HepG2 (cell line): ENCODE measurements around the gene ATP13A5. TPM values are rescaled to one million over a fixed set of nuclear protein-coding genes. Genes with fewer than 3 reads are reported as not detected.

ENCODE experiments used
- ATAC-seq: fragments of 200-7000 bp; cut with Tn5 transposase; 3 replicates; pipeline ENCODE4 v1.9.1; 2020; ENCODE audit warnings: mild to moderate bottlenecking, moderate library complexity
- BruUV-seq: library from RNA; stranded (reverse); fragments of 400-500 nt; replicated peaks from 2 replicates; lab custom pipeline; 2021; lab: Mats Ljungman, UMichigan
- CTCF ChIA-PET: fragments of 300-600 bp; formaldehyde crosslinking; extraction: SDS; loops from one replicate; lab custom pipeline; 2021; ENCODE audit warnings: low total read pairs, inconsistent platforms, low intra/inter-chr PET ratio; lab: Yijun Ruan, JAX
- POLR2A ChIA-PET: fragments of 350-600 bp; sonication (Branson Sonifier 250); formaldehyde crosslinking; loops from one replicate; lab custom pipeline; 2020; ENCODE audit warnings: antibody characterized with exemption, inconsistent platforms; lab: Yijun Ruan, JAX
- DNase-seq: peaks from one replicate; pipeline ENCODE4 v3.0.0-alpha.2; 2015; ENCODE audit warnings: low spot score
- FAIRE-seq: peaks from 3 replicates; lab custom pipeline; 2011; peaks lifted over from hg19 to GRCh38; lab: Jason Lieb, UNC
- H2AFZ ChIP-seq: one replicate; pipeline ENCODE4 v1.6.1; 2011; ENCODE audit warnings: low read length, inconsistent platforms
- H3K27ac ChIP-seq: fragments of 300-600 bp; 3 replicates; pipeline ENCODE4 v1.8.0; 2011; ENCODE audit warnings: mixed run types, mild to moderate bottlenecking, mixed read lengths, low read length, inconsistent platforms; ENCODE audit not compliant: insufficient read depth; ENCODE audit errors: extremely low read length
- H3K27me3 ChIP-seq, 2 experiments: fragments of 200-600 bp in 1 of 2; 2 replicates in 1 of 2; 3 replicates in 1 of 2; pipeline versions ENCODE4 v1.6.0 to v1.8.0; 2011; ENCODE audit warnings: low read length in 2 of 2, mild to moderate bottlenecking in 2 of 2, moderate library complexity in 2 of 2, inconsistent platforms in 1 of 2; ENCODE audit not compliant: insufficient read depth in 2 of 2, control insufficient read depth in 1 of 2
- H3K36me3 ChIP-seq, 2 experiments: fragments of 200-600 bp in 1 of 2; replicated peaks in 1 of 2; 2 replicates in 1 of 2; 3 replicates in 1 of 2; pipeline versions ENCODE4 v1.5.1 to v1.8.0; 2011; ENCODE audit warnings: low read length in 2 of 2, inconsistent platforms in 1 of 2; ENCODE audit not compliant: insufficient read depth in 2 of 2, control insufficient read depth in 1 of 2
- H3K4me1 ChIP-seq: 2 replicates; pipeline ENCODE4 v1.5.1; 2012; ENCODE audit warnings: low read length, inconsistent platforms; ENCODE audit not compliant: insufficient read depth
- H3K4me2 ChIP-seq: 2 replicates; pipeline ENCODE4 v1.6.0; 2011; ENCODE audit warnings: low read depth, low read length, inconsistent platforms
- H3K4me3 ChIP-seq, 3 experiments: fragments of 200-600 bp in 1 of 3; sonication (generic), shearing (Covaris generic) in 1 of 3; replicated peaks in 1 of 3; 2 replicates each; pipeline ENCODE4 v1.5.1; 2011 to 2016; ENCODE audit warnings: low read length in 3 of 3, inconsistent platforms in 2 of 3, low read depth in 2 of 3, mild to moderate bottlenecking in 2 of 3, control low read depth in 1 of 3, mixed read lengths in 1 of 3; ENCODE audit not compliant: insufficient read depth in 1 of 3
- H3K79me2 ChIP-seq: one replicate; pipeline ENCODE4 v1.6.1; 2011; ENCODE audit warnings: low read length, inconsistent platforms; ENCODE audit not compliant: insufficient read depth
- H3K9ac ChIP-seq: 2 replicates; pipeline ENCODE4 v1.6.0; 2011; ENCODE audit warnings: mild to moderate bottlenecking, low read depth, low read length, inconsistent platforms; ENCODE audit not compliant: insufficient read depth
- H3K9me3 ChIP-seq: 2 replicates; pipeline ENCODE4 v1.5.1; 2012; ENCODE audit warnings: mild to moderate bottlenecking, low read length
- H4K20me1 ChIP-seq: 2 replicates; pipeline ENCODE4 v1.6.0; 2011; ENCODE audit warnings: inconsistent platforms, mild to moderate bottlenecking, low read length, moderate library complexity; ENCODE audit not compliant: insufficient read depth
- ATF7-NPFF ChIP-seq: sonication (generic); formaldehyde crosslinking; IDR thresholded peaks from 2 replicates; pipeline ENCODE4 v1.8.1; 2023; ENCODE audit warnings: mild to moderate bottlenecking, low read depth, missing genetic modification reagents, moderate library complexity
- KDM2A ChIP-seq: sonication (generic); formaldehyde crosslinking; IDR thresholded peaks from 2 replicates; pipeline ENCODE4 v1.4.0; 2020; ENCODE audit warnings: low read depth, missing genetic modification reagents, borderline replicate concordance
- MATR3 ChIP-seq: sonication (generic); formaldehyde crosslinking; IDR thresholded peaks from 2 replicates; pipeline ENCODE4 v1.4.0; 2020; ENCODE audit warnings: missing genetic modification reagents
- MTA1 ChIP-seq: sonication (generic); formaldehyde crosslinking; IDR thresholded peaks from 2 replicates; pipeline ENCODE4 v1.4.0; 2020; ENCODE audit warnings: missing genetic modification reagents, mild to moderate bottlenecking, borderline replicate concordance
- NFE2L2 ChIP-seq: fragments of 150-350 bp; IDR thresholded peaks from 2 replicates; pipeline ENCODE4 v1.6.1; 2014; ENCODE audit warnings: low read length
- POLR2A ChIP-seq, 2 experiments: IDR thresholded peaks; 2 replicates each; pipeline ENCODE4 v1.6.1; 2011; ENCODE audit warnings: low read depth in 2 of 2, low read length in 2 of 2, mild to moderate bottlenecking in 1 of 2, moderate library complexity in 1 of 2; ENCODE audit not compliant: insufficient read depth in 1 of 2
- RCOR2 ChIP-seq: IDR thresholded peaks from 2 replicates; pipeline ENCODE4 v1.6.1; 2016; ENCODE audit warnings: missing biosample characterization, missing genetic modification reagents
- ZBTB1 ChIP-seq: sonication (generic); formaldehyde crosslinking; IDR thresholded peaks from 2 replicates; pipeline ENCODE4 v1.4.0; 2020; ENCODE audit warnings: missing genetic modification reagents, borderline replicate concordance
- ZNF160 ChIP-seq: sonication (generic); formaldehyde crosslinking; IDR thresholded peaks from 2 replicates; pipeline ENCODE4 v1.8.0; 2022; ENCODE audit warnings: mild to moderate bottlenecking, inconsistent platforms, missing genetic modification reagents
- ZNF230 ChIP-seq: sonication (generic); formaldehyde crosslinking; IDR thresholded peaks from 2 replicates; pipeline ENCODE4 v1.4.0; 2020; ENCODE audit warnings: mild to moderate bottlenecking, missing genetic modification reagents
- ZNF281 ChIP-seq: sonication (generic); formaldehyde crosslinking; IDR thresholded peaks from 2 replicates; pipeline ENCODE4 v1.4.0; 2020; ENCODE audit warnings: missing genetic modification reagents, borderline replicate concordance
- ZNF292 ChIP-seq: sonication (generic); formaldehyde crosslinking; IDR thresholded peaks from 2 replicates; pipeline ENCODE4 v1.8.1; 2022; ENCODE audit warnings: mild to moderate bottlenecking, low read depth, missing genetic modification reagents, borderline replicate concordance
- ZNF33A ChIP-seq: sonication (generic); formaldehyde crosslinking; IDR thresholded peaks from 2 replicates; pipeline ENCODE4 v1.5.1; 2020; ENCODE audit warnings: missing genetic modification reagents, mild to moderate bottlenecking, moderate library complexity, borderline replicate concordance
- ZNF644 ChIP-seq: IDR thresholded peaks from 2 replicates; pipeline ENCODE4 v1.6.1; 2016; ENCODE audit warnings: low read depth
- ZNF660 ChIP-seq: sonication (generic); formaldehyde crosslinking; IDR thresholded peaks from 2 replicates; pipeline ENCODE4 v1.5.1; 2020; ENCODE audit warnings: mild to moderate bottlenecking, low read depth, missing genetic modification reagents, borderline replicate concordance
- ZNF674 ChIP-seq: sonication (generic); formaldehyde crosslinking; IDR thresholded peaks from 2 replicates; pipeline ENCODE4 v1.5.0; 2020; ENCODE audit warnings: low read depth, mild to moderate bottlenecking, missing genetic modification reagents
- WGBS: methylation state at CpG from one replicate; pipeline ENCODE4 v1.1.6; 2017; ENCODE audit warnings: low lambda C conversion rate; 5-methylcytosine and 5-hydroxymethylcytosine counted together
- in situ Hi-C: cut with HindIII; loops from 2 replicates; pipeline ENCODE4 v1.10.0; 2017; ENCODE audit warnings: low pct_unique_long_range_greater_than_20kb; ENCODE audit not compliant: extremely low pct_ligation_motif_present
- intact Hi-C: fragments of 100-400 bp; cut with micrococcal nuclease; formaldehyde crosslinking; loops from one replicate; pipeline ENCODE4 v1.10.0; 2022; ENCODE audit not compliant: unreplicated experiment
- polyA plus RNA-seq, 8 experiments: library from polyadenylated mRNA; depleted of rRNA in 3 of 8; stranded (reverse) in 7 of 8; unstranded in 1 of 8; fragments of >200 nt; fragmentation: Illumina TruSeq in 4 of 8; extraction: Trizol in 4 of 8; gene quantifications; 2 replicates each; pipeline versions ENCODE4 v1.2.1 to v1.2.3, GENCODE V29; 2011 to 2016; ENCODE audit warnings: low read depth in 4 of 8, missing spikeins in 1 of 8, mixed read lengths in 1 of 8; ENCODE audit not compliant: insufficient read depth in 1 of 8
- total RNA-seq, 5 experiments: library from RNA; depleted of rRNA; stranded (reverse); fragments of >200 nt; fragmentation: Illumina TruSeq; extraction: Trizol; gene quantifications; 2 replicates each; pipeline ENCODE4 v1.2.3, GENCODE V29; 2016; ENCODE audit warnings: low read depth in 1 of 5
- TF ChIP-seq, protein P1 (sequence below): IDR thresholded peaks from 2 replicates; pipeline ENCODE4 v1.6.1; 2016; ENCODE audit warnings: control low read depth
- TF ChIP-seq, protein P2 (sequence below): sonication (generic); formaldehyde crosslinking; IDR thresholded peaks from 2 replicates; pipeline ENCODE4 v1.5.1; 2020; ENCODE audit warnings: missing genetic modification reagents, mild to moderate bottlenecking, borderline replicate concordance

ATP13A5 gene
- total and polyA plus RNA-seq, 2 of the 13 experiments (the other 11 are each of a cell fraction or from before 2014, with no cell fraction given): not detected

DNA sequence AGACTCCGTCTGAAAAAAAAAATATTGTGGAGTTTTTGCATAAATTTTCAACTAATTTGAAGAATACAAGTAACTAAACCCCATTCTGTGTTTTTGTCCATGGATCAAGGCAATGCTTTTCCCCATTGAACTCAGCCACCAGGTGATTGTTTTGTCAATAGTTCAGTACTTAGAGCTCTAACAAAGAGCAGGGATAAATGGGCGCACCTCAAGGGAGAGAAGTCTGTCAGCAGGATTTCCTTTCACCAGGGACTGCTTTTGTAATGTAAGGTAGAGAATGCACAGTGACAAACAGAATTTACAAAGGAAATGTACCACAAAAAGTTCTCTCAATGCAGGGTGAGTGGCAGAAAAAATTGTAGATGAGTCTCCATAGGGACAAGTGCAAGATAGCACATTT, 10.8 kb upstream of the ATP13A5 start:
- Histone ChIP-seq H3K9ac (no peak overlapping the region), H3K79me2 (no peaks in the 10 kb centered on the region), H3K4me1 (no peaks in the 10 kb centered on the region), H4K20me1 (no peaks in the 10 kb centered on the region), H3K27me3 (no peaks in the 10 kb centered on the region; a peak in 1 of 5 replicates), H3K4me2 (no peak overlapping the region), H3K4me3 (no peak overlapping the region), H3K36me3 (no peaks in the 10 kb centered on the region), H2AFZ (no peak overlapping the region), H3K27ac (no peak overlapping the region), H3K9me3 (no peaks in the 10 kb centered on the region)
- TF ChIP-seq ZNF292 (CRISPR knock-in tag): no peak
- TF ChIP-seq KDM2A: no peak
- TF ChIP-seq ZNF230: no peak
- TF ChIP-seq ZNF160 (CRISPR knock-in tag): no peak
- TF ChIP-seq MTA1 (CRISPR knock-in tag): no peak
- TF ChIP-seq, protein P1, sequence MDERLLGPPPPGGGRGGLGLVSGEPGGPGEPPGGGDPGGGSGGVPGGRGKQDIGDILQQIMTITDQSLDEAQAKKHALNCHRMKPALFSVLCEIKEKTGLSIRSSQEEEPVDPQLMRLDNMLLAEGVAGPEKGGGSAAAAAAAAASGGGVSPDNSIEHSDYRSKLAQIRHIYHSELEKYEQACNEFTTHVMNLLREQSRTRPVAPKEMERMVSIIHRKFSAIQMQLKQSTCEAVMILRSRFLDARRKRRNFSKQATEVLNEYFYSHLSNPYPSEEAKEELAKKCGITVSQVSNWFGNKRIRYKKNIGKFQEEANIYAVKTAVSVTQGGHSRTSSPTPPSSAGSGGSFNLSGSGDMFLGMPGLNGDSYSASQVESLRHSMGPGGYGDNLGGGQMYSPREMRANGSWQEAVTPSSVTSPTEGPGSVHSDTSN: no peak
- no peak for TF ChIP-seq ZNF674 (CRISPR knock-in tag)
- TF ChIP-seq ZNF281 (CRISPR knock-in tag): no peak
- TF ChIP-seq ZNF660 (CRISPR knock-in tag): no peak
- TF ChIP-seq ZBTB1 (CRISPR knock-in tag): no peak
- TF ChIP-seq RCOR2: no peak
- no peak for TF ChIP-seq ZNF33A (CRISPR knock-in tag)
- no peak for TF ChIP-seq POLR2A (IDR thresholded peaks at IDR 0.05; ENCODE audit: insufficient read depth in 1 of 2, low read depth in 2 of 2, low read length in 2 of 2)
- TF ChIP-seq ZNF644 (CRISPR knock-in tag): no peak
- TF ChIP-seq, protein P2, sequence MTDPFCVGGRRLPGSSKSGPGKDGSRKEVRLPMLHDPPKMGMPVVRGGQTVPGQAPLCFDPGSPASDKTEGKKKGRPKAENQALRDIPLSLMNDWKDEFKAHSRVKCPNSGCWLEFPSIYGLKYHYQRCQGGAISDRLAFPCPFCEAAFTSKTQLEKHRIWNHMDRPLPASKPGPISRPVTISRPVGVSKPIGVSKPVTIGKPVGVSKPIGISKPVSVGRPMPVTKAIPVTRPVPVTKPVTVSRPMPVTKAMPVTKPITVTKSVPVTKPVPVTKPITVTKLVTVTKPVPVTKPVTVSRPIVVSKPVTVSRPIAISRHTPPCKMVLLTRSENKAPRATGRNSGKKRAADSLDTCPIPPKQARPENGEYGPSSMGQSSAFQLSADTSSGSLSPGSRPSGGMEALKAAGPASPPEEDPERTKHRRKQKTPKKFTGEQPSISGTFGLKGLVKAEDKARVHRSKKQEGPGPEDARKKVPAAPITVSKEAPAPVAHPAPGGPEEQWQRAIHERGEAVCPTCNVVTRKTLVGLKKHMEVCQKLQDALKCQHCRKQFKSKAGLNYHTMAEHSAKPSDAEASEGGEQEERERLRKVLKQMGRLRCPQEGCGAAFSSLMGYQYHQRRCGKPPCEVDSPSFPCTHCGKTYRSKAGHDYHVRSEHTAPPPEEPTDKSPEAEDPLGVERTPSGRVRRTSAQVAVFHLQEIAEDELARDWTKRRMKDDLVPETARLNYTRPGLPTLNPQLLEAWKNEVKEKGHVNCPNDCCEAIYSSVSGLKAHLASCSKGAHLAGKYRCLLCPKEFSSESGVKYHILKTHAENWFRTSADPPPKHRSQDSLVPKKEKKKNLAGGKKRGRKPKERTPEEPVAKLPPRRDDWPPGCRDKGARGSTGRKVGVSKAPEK (CRISPR knock-in tag): no peak
- no peak for TF ChIP-seq NFE2L2
- no peak for TF ChIP-seq ATF7-NPFF (CRISPR knock-in tag)
- TF ChIP-seq MATR3 (CRISPR knock-in tag): no peak
- ATAC-seq: no peak
- in situ Hi-C loops: no loop called here
- no peak for FAIRE-seq
- 0% methylated on average over 2 of the region's 2 CpGs for WGBS
- intact Hi-C loops: no loop called here
- CTCF ChIA-PET: no interaction called here
- BruUV-seq: no TSS peak
- POLR2A ChIA-PET: no interaction called here
- DNase-seq: no peak
